Measurements from ENCODE around the gene HSF2. TPM values are rescaled to one million over a fixed set of nuclear protein-coding genes. Genes with fewer than 3 reads are reported as not detected.
A peak's percentile ranks its signal among the peaks of the same experiment; 100 is the strongest.

Gene HSF2
- total and polyA plus RNA-seq, 2 of the 13 experiments (the other 11 are each of a cell fraction or from before 2014, with no cell fraction given) = 24.8 to 26.4 TPM

DNA sequence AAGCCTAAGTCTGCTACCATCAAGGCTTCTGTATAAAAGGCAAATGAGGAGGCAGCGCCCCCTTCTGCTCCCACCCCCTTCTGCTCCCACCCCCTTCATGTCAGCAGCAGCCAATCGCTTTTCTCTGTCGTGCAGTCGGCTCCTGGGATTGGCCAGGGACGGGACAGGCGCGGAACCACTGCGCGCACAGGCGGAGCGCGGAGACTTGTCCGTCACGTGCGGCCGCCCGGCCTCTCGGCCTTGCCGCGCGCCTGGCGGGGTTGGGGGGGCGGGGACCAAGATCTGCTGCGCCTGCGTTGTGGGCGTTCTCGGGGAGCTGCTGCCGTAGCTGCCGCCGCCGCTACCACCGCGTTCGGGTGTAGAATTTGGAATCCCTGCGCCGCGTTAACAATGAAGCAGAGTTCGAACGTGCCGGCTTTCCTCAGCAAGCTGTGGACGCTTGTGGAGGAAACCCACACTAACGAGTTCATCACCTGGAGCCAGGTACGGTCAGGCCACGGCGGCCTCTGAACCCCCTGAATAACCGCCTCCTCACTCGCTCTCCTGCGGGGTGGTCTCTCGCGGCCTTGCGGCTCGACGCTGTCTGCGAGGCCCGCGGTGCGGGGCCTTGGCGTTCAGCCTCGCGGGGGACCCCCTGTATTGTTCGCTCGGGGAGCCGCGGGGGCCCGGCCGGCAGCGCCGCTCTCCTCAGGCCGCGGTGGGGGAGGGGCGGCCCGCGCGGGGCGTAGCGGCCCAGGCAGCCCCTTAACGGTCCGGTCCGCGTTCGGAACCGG, at the start of gene HSF2 (continued):
- TF ChIP-seq, protein P1, sequence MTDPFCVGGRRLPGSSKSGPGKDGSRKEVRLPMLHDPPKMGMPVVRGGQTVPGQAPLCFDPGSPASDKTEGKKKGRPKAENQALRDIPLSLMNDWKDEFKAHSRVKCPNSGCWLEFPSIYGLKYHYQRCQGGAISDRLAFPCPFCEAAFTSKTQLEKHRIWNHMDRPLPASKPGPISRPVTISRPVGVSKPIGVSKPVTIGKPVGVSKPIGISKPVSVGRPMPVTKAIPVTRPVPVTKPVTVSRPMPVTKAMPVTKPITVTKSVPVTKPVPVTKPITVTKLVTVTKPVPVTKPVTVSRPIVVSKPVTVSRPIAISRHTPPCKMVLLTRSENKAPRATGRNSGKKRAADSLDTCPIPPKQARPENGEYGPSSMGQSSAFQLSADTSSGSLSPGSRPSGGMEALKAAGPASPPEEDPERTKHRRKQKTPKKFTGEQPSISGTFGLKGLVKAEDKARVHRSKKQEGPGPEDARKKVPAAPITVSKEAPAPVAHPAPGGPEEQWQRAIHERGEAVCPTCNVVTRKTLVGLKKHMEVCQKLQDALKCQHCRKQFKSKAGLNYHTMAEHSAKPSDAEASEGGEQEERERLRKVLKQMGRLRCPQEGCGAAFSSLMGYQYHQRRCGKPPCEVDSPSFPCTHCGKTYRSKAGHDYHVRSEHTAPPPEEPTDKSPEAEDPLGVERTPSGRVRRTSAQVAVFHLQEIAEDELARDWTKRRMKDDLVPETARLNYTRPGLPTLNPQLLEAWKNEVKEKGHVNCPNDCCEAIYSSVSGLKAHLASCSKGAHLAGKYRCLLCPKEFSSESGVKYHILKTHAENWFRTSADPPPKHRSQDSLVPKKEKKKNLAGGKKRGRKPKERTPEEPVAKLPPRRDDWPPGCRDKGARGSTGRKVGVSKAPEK (CRISPR knock-in tag; IDR thresholded peaks at IDR 0.05; ENCODE audit: borderline replicate concordance) = 0 out of 2 replicates have a peak, but pooled peaks have one; percentile 57
- TF ChIP-seq ZBTB3 (CRISPR knock-in tag; IDR thresholded peaks at IDR 0.05; ENCODE audit: borderline replicate concordance, low read depth) (no peak), ZNF792 (CRISPR knock-in tag; IDR thresholded peaks at IDR 0.05) (peak; percentile 26; the same call in 1 of the 2 replicates), FOXK1 (CRISPR knock-in tag; IDR thresholded peaks at IDR 0.05; ENCODE audit: borderline replicate concordance, low read depth) (no peak), KMT2B (CRISPR knock-in tag; IDR thresholded peaks at IDR 0.05) (peak; percentile 94), ZNF253 (CRISPR knock-in tag; IDR thresholded peaks at IDR 0.05; ENCODE audit: borderline replicate concordance) (peak; percentile 75; the same call in 1 of the 2 replicates), CBX5 (CRISPR knock-in tag; IDR thresholded peaks at IDR 0.05; ENCODE audit: borderline replicate concordance) (no peak), PAF1 (CRISPR knock-in tag; IDR thresholded peaks at IDR 0.05) (no peak), RFXAP (CRISPR knock-in tag; IDR thresholded peaks at IDR 0.05; ENCODE audit: borderline replicate concordance) (peak; percentile 79), ZSCAN31 (CRISPR knock-in tag; IDR thresholded peaks at IDR 0.05; ENCODE audit: low read depth) (no peak), ARHGAP35 (CRISPR knock-in tag; IDR thresholded peaks at IDR 0.05; ENCODE audit: borderline replicate concordance) (peak; percentile 51; the same call in 1 of the 2 replicates), SYNCRIP (IDR thresholded peaks at IDR 0.05; ENCODE audit: insufficient read depth, low read depth, low read length) (no peak), NCOA2 (CRISPR knock-in tag; IDR thresholded peaks at IDR 0.05) (0 out of 2 replicates have a peak, but pooled peaks have one; percentile 18)
- TF ChIP-seq, protein P2, sequence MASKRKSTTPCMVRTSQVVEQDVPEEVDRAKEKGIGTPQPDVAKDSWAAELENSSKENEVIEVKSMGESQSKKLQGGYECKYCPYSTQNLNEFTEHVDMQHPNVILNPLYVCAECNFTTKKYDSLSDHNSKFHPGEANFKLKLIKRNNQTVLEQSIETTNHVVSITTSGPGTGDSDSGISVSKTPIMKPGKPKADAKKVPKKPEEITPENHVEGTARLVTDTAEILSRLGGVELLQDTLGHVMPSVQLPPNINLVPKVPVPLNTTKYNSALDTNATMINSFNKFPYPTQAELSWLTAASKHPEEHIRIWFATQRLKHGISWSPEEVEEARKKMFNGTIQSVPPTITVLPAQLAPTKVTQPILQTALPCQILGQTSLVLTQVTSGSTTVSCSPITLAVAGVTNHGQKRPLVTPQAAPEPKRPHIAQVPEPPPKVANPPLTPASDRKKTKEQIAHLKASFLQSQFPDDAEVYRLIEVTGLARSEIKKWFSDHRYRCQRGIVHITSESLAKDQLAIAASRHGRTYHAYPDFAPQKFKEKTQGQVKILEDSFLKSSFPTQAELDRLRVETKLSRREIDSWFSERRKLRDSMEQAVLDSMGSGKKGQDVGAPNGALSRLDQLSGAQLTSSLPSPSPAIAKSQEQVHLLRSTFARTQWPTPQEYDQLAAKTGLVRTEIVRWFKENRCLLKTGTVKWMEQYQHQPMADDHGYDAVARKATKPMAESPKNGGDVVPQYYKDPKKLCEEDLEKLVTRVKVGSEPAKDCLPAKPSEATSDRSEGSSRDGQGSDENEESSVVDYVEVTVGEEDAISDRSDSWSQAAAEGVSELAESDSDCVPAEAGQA (IDR thresholded peaks at IDR 0.05; ENCODE audit: low read depth) = no peak; the same call in 1 of the 2 replicates
- TF ChIP-seq, protein P2 (CRISPR knock-in tag; IDR thresholded peaks at IDR 0.05; ENCODE audit: borderline replicate concordance) = peak; percentile 81; the same call in 1 of the 2 replicates
- TF ChIP-seq, protein P3, sequence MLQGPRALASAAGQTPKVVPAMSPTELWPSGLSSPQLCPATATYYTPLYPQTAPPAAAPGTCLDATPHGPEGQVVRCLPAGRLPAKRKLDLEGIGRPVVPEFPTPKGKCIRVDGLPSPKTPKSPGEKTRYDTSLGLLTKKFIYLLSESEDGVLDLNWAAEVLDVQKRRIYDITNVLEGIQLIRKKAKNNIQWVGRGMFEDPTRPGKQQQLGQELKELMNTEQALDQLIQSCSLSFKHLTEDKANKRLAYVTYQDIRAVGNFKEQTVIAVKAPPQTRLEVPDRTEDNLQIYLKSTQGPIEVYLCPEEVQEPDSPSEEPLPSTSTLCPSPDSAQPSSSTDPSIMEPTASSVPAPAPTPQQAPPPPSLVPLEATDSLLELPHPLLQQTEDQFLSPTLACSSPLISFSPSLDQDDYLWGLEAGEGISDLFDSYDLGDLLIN (CRISPR knock-in tag; IDR thresholded peaks at IDR 0.05; ENCODE audit: borderline replicate concordance) = peak; percentile 62; the same call in 1 of the 2 replicates
- TF ChIP-seq, protein P4, sequence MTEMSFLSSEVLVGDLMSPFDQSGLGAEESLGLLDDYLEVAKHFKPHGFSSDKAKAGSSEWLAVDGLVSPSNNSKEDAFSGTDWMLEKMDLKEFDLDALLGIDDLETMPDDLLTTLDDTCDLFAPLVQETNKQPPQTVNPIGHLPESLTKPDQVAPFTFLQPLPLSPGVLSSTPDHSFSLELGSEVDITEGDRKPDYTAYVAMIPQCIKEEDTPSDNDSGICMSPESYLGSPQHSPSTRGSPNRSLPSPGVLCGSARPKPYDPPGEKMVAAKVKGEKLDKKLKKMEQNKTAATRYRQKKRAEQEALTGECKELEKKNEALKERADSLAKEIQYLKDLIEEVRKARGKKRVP (CRISPR knock-in tag; IDR thresholded peaks at IDR 0.05) = no peak
